Natural killer cell (primary cell): ENCODE data around the gene KCNK13. TPM values are rescaled to one million over a fixed set of nuclear protein-coding genes. Genes with fewer than 3 reads are reported as not detected.

ENCODE experiments used
- ATAC-seq, 3 donors: fragments of 150-1000 bp in 2 of 3; fragments of 200-7000 bp in 1 of 3; cut with Tn5 transposase; 1 replicate in 1 of 3; 2 replicates in 2 of 3; pipeline ENCODE4 v1.10.0; 2021; ENCODE audit warnings: mild to moderate bottlenecking in 2 of 3, moderate library complexity in 2 of 3
- DNase-seq, 2 donors: peaks; one replicate each; pipeline versions ENCODE4 v3.0.0 to v3.0.0-alpha.2; 2013 to 2021; ENCODE audit warnings: mixed read lengths in 1 of 2
- H3K27ac ChIP-seq: one replicate; pipeline ENCODE4 v1.5.1; 2013; ENCODE audit warnings: mild to moderate bottlenecking, low read length
- H3K27me3 ChIP-seq: one replicate; pipeline ENCODE4 v1.6.1; 2013; ENCODE audit warnings: low read length; ENCODE audit not compliant: control insufficient read depth, insufficient read depth
- H3K36me3 ChIP-seq: one replicate; pipeline ENCODE4 v1.6.1; 2013; ENCODE audit warnings: low read length; ENCODE audit not compliant: control insufficient read depth, insufficient read depth
- H3K4me1 ChIP-seq: one replicate; pipeline ENCODE4 v1.6.1; 2013; ENCODE audit warnings: low read length; ENCODE audit not compliant: control insufficient read depth, insufficient read depth
- H3K4me3 ChIP-seq: one replicate; pipeline ENCODE4 v1.5.1; 2013; ENCODE audit warnings: low read length
- H3K9me3 ChIP-seq: one replicate; pipeline ENCODE4 v1.6.1; 2013; ENCODE audit warnings: low read length; ENCODE audit not compliant: control insufficient read depth, insufficient read depth
- H3K27ac Mint-ChIP-seq, 2 donors: one replicate each; pipeline ENCODE4 v1.8.0; 2022; ENCODE audit warnings: mild to moderate bottlenecking in 2 of 2, mixed read lengths in 2 of 2, moderate library complexity in 1 of 2
- H3K27me3 Mint-ChIP-seq, 2 donors: one replicate each; pipeline ENCODE4 v1.8.0; 2022; ENCODE audit warnings: low read depth in 2 of 2, mixed read lengths in 2 of 2
- H3K36me3 Mint-ChIP-seq: one replicate; pipeline ENCODE4 v1.8.0; 2022; ENCODE audit warnings: mixed read lengths
- H3K4me1 Mint-ChIP-seq, 2 donors: one replicate each; pipeline ENCODE4 v1.8.0; 2022; ENCODE audit warnings: mixed read lengths in 2 of 2
- H3K4me3 Mint-ChIP-seq: one replicate; pipeline ENCODE4 v1.8.0; 2022; ENCODE audit warnings: mild to moderate bottlenecking, moderate library complexity, mixed read lengths
- H3K9me3 Mint-ChIP-seq, 2 donors: one replicate each; pipeline ENCODE4 v1.8.0; 2022; ENCODE audit warnings: mixed read lengths in 2 of 2
- CTCF ChIP-seq: fragments of 200-600 bp; IDR thresholded peaks from one replicate; pipeline ENCODE4 v1.8.0; 2022; ENCODE audit warnings: antibody characterized with exemption
- WGBS: methylation state at CpG from one replicate; pipeline ENCODE4 v1.1.7; 2013; ENCODE audit warnings: missing lambda C conversion rate; ENCODE audit not compliant: insufficient coverage; 5-methylcytosine and 5-hydroxymethylcytosine counted together
- intact Hi-C: fragments of 100-400 bp; cut with micrococcal nuclease; formaldehyde crosslinking; loops from one replicate; pipeline ENCODE4 v1.14.2; 2022
- total RNA-seq, 4 donors: library from RNA; stranded (reverse); fragments of 120-200 nt in 1 of 4; gene quantifications; one replicate each; pipeline versions ENCODE4 v1.2.3 to v1.2.4, GENCODE V29; 2013 to 2022

KCNK13 gene
- total RNA-seq, 3 donors from 2014 or later (not counting 1 experiment from before 2014, with no cell fraction given): not detected

GRCh38 chr14:90103808-90104207 lies 42.0 kb downstream of the KCNK13 start:
- Histone ChIP-seq H3K36me3 (no peaks in the 10 kb centered on the region), H3K9me3 (no peaks in the 10 kb centered on the region), H3K27me3 (no peaks in the 10 kb centered on the region), H3K27ac (no peak overlapping the region), H3K4me3 (no peak overlapping the region), H3K4me1 (no peaks in the 10 kb centered on the region)
- no peak for ATAC-seq
- H3K27me3 Mint-ChIP-seq: peaks cover 0 to 12% of the 10 kb centered on the region in 2 donors
- 80% methylated on average over 3 of the region's 3 CpGs for WGBS
- intact Hi-C loops: no loop called here
- H3K4me1 Mint-ChIP-seq: no peaks in the 10 kb centered on the region
- no peaks in the 10 kb centered on the region for H3K36me3 Mint-ChIP-seq
- no peak for DNase-seq
- no peak overlapping the region for H3K4me3 Mint-ChIP-seq
- no peak for TF ChIP-seq CTCF
- H3K27ac Mint-ChIP-seq: no peak overlapping the region
- H3K9me3 Mint-ChIP-seq: no peaks in the 10 kb centered on the region

GRCh38 chr14:90105756-90106155 lies 44.0 kb downstream of the KCNK13 start:
- Histone ChIP-seq H3K4me1 (no peaks in the 10 kb centered on the region), H3K27ac (no peak overlapping the region), H3K27me3 (no peaks in the 10 kb centered on the region), H3K9me3 (no peaks in the 10 kb centered on the region), H3K36me3 (no peaks in the 10 kb centered on the region), H3K4me3 (no peak overlapping the region)
- no peak for TF ChIP-seq CTCF
- ATAC-seq (no peak), DNase-seq (no peak)
- Mint-ChIP-seq H3K36me3 (no peaks in the 10 kb centered on the region), H3K9me3 (no peaks in the 10 kb centered on the region), H3K27ac (no peak overlapping the region), H3K4me3 (no peak overlapping the region), H3K27me3 (peaks cover 3 to 12% of the 10 kb centered on the region in 2 donors), H3K4me1 (no peaks in the 10 kb centered on the region)
- intact Hi-C loops: no loop called here
- WGBS: 92% methylated on average over 4 of the region's 4 CpGs

- no peaks in the 10 kb centered on the region for H3K4me1 ChIP-seq
- no peak overlapping the region for H3K27ac ChIP-seq
- Mint-ChIP-seq H3K27me3 (peaks cover 6 to 15% of the 10 kb centered on the region in 2 donors), H3K36me3 (no peaks in the 10 kb centered on the region), H3K4me1 (no peaks in the 10 kb centered on the region), H3K4me3 (no peak overlapping the region), H3K27ac (no peak overlapping the region), H3K9me3 (no peaks in the 10 kb centered on the region)
- intact Hi-C loops: no loop called here
- no peak overlapping the region for H3K4me3 ChIP-seq
- no peaks in the 10 kb centered on the region for H3K9me3 ChIP-seq
- H3K36me3 ChIP-seq: no peaks in the 10 kb centered on the region
- 74% methylated on average over 5 of the region's 6 CpGs for WGBS
- ATAC-seq: no peak
- H3K27me3 ChIP-seq: no peaks in the 10 kb centered on the region
- DNase-seq: no peak
- no peak for TF ChIP-seq CTCF
These were observed 46.0 kb downstream of the KCNK13 start for GRCh38 chr14:90107789-90108188.

GRCh38 chr14:90109858-90110257 lies 48.1 kb downstream of the KCNK13 start:
- no peak overlapping the region for H3K27ac Mint-ChIP-seq
- Histone ChIP-seq H3K27me3 (no peaks in the 10 kb centered on the region), H3K27ac (no peak overlapping the region), H3K36me3 (no peaks in the 10 kb centered on the region), H3K9me3 (no peaks in the 10 kb centered on the region), H3K4me1 (no peaks in the 10 kb centered on the region), H3K4me3 (no peak overlapping the region)
- H3K9me3 Mint-ChIP-seq: no peaks in the 10 kb centered on the region
- H3K4me3 Mint-ChIP-seq: no peak overlapping the region
- ATAC-seq (no peak), DNase-seq (no peak)
- no peaks in the 10 kb centered on the region for H3K4me1 Mint-ChIP-seq
- no peak for TF ChIP-seq CTCF
- no peaks in the 10 kb centered on the region for H3K36me3 Mint-ChIP-seq
- H3K27me3 Mint-ChIP-seq: peaks cover 11% of the 10 kb centered on the region in 2 donors
- 82% methylated on average over 10 of the region's 10 CpGs for WGBS
- intact Hi-C loops: no loop called here
